BE2C (cell line): Measurements from ENCODE around the gene PROK2.

Experiments
- DNase-seq: peaks from one replicate; pipeline ENCODE4 v3.0.0-alpha.2; 2020
- H3K27me3 ChIP-seq: fragments of 250-450 bp; sonication (Bioruptor Pico); 2 replicates; pipeline ENCODE4 v1.5.1; 2020; ENCODE audit warnings: mild to moderate bottlenecking
- H3K36me3 ChIP-seq: fragments of 250-450 bp; sonication (Bioruptor Pico); 2 replicates; pipeline ENCODE4 v1.5.1; 2020; ENCODE audit warnings: mild to moderate bottlenecking
- H3K4me1 ChIP-seq: fragments of 250-450 bp; sonication (Bioruptor Pico); 2 replicates; pipeline ENCODE4 v1.5.1; 2020
- H3K4me3 ChIP-seq: 2 replicates; pipeline ENCODE4 v1.5.1; 2011; ENCODE audit warnings: low read depth, low read length
- H3K9me3 ChIP-seq: fragments of 250-450 bp; sonication (Bioruptor Pico); 2 replicates; pipeline ENCODE4 v1.5.1; 2020
- TF ChIP-seq, protein P1 (sequence below): IDR thresholded peaks from 2 replicates; pipeline ENCODE4 v1.5.1; 2012; ENCODE audit warnings: mild to moderate bottlenecking, low read depth, low read length

PROK2 gene

GRCh38 chr3:71728632-71729342 lies 56.2 kb downstream of the PROK2 start:
- Histone ChIP-seq H3K27me3 (peaks cover 6% of the 10 kb centered on the region), H3K9me3 (no peaks in the 10 kb centered on the region), H3K4me1 (peaks cover 6% of the 10 kb centered on the region; the same call in 1 of the 2 replicates), H3K36me3 (no peaks in the 10 kb centered on the region), H3K4me3 (no peak overlapping the region)
- TF ChIP-seq, protein P1, sequence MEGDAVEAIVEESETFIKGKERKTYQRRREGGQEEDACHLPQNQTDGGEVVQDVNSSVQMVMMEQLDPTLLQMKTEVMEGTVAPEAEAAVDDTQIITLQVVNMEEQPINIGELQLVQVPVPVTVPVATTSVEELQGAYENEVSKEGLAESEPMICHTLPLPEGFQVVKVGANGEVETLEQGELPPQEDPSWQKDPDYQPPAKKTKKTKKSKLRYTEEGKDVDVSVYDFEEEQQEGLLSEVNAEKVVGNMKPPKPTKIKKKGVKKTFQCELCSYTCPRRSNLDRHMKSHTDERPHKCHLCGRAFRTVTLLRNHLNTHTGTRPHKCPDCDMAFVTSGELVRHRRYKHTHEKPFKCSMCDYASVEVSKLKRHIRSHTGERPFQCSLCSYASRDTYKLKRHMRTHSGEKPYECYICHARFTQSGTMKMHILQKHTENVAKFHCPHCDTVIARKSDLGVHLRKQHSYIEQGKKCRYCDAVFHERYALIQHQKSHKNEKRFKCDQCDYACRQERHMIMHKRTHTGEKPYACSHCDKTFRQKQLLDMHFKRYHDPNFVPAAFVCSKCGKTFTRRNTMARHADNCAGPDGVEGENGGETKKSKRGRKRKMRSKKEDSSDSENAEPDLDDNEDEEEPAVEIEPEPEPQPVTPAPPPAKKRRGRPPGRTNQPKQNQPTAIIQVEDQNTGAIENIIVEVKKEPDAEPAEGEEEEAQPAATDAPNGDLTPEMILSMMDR: no peak
- peak; percentile 58 for DNase-seq

DNA sequence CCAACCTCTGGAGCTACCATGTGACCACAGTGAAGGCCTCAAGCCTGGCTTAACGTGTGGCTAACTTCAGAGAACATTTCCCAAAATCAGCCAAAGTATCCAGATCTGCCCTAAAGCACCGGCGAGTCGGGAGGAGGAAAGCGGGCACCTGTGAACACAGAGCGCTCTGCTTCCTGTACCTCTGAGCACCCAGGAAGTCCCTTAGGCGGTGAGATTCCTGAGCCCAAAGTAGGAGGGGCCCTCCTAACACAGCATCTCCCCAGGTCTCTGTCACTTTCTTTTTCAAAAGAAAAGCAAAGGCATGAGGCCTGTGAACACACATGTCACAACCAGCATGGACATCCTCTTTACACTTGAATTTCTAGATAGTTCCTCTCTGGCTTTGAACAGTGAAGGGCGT lies 58.8 kb downstream of the PROK2 start:
- TF ChIP-seq, protein P1: no peak
- DNase-seq: no peak
- Histone ChIP-seq H3K36me3 (no peaks in the 10 kb centered on the region), H3K4me3 (peak overlapping the region; percentile 59; the same call in 1 of the 2 replicates), H3K27me3 (peaks cover 6% of the 10 kb centered on the region), H3K4me1 (peaks cover 6% of the 10 kb centered on the region; the same call in 1 of the 2 replicates), H3K9me3 (no peaks in the 10 kb centered on the region)

DNA sequence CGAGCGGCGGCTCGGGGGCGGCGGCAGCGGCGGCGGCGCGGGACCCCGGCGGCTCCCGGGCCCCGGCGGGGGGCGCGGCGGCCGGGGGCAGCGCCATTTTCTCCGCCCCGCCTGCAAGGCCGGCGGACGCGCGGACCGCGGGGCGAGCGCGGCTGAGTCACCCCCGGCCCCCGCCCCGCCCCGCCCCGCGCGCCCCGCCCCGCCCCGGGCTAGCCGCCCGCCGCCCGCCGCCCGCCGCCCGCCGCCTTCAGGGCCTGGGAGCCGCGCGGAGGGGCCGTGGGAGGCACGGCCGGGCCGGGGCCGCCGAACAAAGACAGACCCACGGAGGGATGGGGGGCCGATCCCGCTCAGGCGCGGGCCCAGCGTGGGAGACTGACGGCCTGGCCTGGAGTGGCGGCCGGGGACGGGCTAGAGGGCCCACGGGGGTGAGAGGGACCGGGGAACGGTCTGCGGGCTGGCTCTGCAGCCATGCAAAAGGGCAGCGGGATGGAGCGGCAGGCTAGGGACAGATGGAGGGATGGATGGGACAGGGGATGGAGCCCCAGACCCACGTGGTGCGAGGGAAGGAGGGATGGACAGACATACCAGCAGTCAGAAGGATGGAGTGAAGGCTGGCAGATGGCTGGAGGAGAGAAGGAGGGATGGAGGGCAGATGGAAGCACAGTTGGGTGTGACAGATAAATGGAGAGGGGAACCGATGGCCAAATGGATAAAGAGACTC lies 59.5 kb downstream of the PROK2 start, which contains the start of gene EIF4E3:
Gene EIF4E3, minus strand, starts transcription at position 132 of the 721 bp plus-strand sequence. Its CDS starts 35 bp downstream, at position 97.
- peaks cover 6% of the 10 kb centered on the region for H3K27me3 ChIP-seq
- TF ChIP-seq, protein P1: no peak

GRCh38 chr3:71724584-71725270 lies 60.2 kb downstream of the PROK2 start:
- peaks cover 6% of the 10 kb centered on the region for H3K27me3 ChIP-seq
- TF ChIP-seq, protein P1: no peak
- peak; percentile 53 for DNase-seq

More for the DNA sequence above, 59.5 kb downstream of the PROK2 start, which contains the start of gene EIF4E3:
- Histone ChIP-seq H3K4me1 (peaks cover 6% of the 10 kb centered on the region; the same call in 1 of the 2 replicates), H3K36me3 (no peaks in the 10 kb centered on the region), H3K4me3 (peak within 1 kb of the TSS; percentile 73), H3K9me3 (no peaks in the 10 kb centered on the region)
- DNase-seq: peak; percentile 50

GRCh38 chr3:71724171-71724453 lies 60.8 kb downstream of the PROK2 start:
- no peaks in the 10 kb centered on the region for H3K9me3 ChIP-seq
- H3K36me3 ChIP-seq: no peaks in the 10 kb centered on the region
- TF ChIP-seq, protein P1: no peak
- peaks cover 6% of the 10 kb centered on the region; the same call in 1 of the 2 replicates for H3K4me1 ChIP-seq
- peak overlapping the region; percentile 73 for H3K4me3 ChIP-seq
- H3K27me3 ChIP-seq: peaks cover 6% of the 10 kb centered on the region
- DNase-seq: no peak

More at GRCh38 chr3:71724584-71725270, 60.2 kb downstream of the PROK2 start:
- H3K4me3 ChIP-seq: peak overlapping the region; percentile 73
- no peaks in the 10 kb centered on the region for H3K9me3 ChIP-seq
- no peaks in the 10 kb centered on the region for H3K36me3 ChIP-seq
- peaks cover 6% of the 10 kb centered on the region; the same call in 1 of the 2 replicates for H3K4me1 ChIP-seq
